Globus pallidus (tissue), 1 donor: ENCODE results near the gene FBXO10.
A peak's percentile ranks its signal among the peaks of the same experiment; 100 is the strongest.

ENCODE experiments used
- DNase-seq: peaks from one replicate; pipeline ENCODE4 v3.0.0-alpha.2; 2015; ENCODE audit warnings: low spot score

The FBXO10 gene

DNA sequence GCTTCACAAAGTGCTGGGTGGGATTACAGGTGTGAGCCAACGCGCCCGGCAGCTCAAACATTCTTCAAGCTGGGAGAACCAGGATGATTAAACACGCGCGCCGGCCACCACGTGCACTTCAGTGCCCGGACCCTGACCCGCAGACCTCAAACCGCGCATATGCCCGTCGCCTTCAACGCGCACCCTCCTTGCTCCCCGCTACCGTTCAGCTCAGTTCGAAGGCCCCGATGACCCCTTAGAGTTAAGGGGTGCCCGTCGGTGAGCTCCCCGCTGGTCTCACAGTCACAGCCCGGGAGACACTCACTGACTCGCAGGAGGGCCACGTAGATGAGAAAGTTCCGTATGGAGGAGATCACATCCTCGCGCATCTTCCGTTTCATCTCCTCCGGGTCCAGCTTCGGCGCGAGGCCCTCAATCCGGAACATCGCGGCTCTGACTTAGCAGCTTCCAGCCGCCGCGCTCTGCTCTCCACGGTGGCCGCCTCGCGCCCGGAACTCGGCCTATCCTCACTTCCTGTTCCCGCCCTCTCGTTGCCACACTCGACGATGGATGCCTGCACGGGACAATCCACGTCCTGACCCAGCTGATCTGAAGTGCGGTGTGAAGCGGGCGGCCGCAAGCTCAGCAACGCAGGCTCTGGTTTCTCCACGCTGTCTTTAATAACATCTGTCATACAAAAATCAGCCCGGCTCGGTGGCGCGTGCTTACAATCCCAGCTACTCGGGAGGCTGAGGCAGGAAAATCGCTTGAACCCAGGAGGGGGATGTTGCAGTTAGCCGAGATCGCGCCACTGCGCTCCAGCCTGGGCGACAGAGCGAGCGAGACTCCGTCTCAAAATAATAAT lies 16.1 kb upstream of the FBXO10 start, which contains the start of gene TOMM5:
Gene TOMM5, minus strand, starts transcription at position 490 of the 844 bp plus-strand sequence. Its CDS starts 65 bp downstream, at position 425.
- DNase-seq: peak; percentile 91

DNA sequence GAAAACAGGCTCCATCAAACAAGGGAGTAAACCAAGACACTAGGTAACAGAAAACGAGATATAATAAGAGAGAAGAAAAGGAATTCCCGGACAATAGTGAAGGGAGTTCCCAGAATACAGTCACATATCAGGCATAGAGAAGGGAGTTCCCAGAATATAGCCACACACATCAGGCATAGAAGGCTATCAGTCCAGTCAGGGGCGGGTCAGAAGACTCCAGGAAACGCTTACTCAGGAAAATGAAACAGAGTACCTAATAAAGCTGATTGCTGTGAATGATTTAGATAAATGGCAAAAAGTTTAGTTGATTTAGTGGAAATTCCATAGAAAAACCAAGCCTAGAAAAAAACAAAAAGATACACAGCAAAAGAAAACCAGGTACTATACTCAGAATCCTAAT lies 11.3 kb upstream of the FBXO10 start:
- no peak for DNase-seq

DNA sequence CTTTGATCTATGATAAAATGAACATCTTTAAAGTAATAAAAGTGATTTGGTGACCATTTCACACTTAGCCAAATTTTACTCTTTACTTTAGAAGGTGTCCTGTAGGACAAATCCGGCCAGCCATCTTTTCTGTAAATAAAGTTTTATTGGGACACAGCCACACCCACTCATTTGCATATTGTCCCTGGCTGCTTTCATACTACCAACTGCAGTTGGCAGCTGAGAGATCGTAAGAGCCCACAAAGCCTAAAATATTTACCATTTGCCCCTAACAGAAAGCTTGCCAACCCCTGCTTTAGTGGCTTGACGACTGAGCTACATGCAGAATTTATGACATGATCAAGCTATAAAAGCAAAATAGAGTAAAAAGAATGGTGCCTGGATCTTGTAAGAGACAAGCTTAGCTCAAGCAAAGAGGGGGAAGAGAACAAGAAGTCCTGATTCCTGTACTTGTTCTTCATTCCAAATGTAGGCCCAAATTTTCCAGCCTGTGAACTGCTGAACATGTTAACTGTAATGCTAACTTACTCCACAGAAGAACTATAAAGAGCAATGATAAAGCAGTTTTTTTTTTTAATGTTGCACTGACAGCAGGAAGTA lies 7.4 kb upstream of the FBXO10 start:
- no peak for DNase-seq

DNA sequence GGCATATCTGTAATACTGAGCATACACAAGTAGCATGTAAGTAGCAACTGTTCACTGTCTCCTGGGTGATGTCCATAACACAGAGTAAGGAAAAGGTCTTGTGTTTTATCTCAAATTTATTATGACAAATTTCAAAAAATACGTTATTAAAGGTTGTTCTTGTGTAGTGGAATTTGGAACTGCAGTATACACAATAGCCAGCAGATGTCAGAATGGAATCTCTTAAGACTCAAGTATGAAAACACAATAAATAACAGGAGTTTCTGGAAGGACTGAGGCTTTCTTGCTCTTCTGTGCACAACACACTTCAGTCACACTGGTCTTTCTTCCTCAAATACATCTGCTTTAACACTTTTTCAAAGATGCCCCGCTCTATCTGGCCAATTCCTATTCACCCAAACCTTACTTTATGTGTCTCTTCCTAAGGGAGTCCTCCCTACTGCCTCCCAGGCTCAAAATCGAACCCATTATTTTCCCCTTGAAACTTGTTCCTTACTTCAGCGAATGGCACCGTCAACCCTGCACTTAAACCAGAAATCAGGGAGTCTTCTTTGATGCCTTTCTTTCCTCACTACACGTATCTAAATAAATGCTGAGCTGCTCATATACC lies 6.5 kb upstream of the FBXO10 start:
- DNase-seq: peak; percentile 61

DNA sequence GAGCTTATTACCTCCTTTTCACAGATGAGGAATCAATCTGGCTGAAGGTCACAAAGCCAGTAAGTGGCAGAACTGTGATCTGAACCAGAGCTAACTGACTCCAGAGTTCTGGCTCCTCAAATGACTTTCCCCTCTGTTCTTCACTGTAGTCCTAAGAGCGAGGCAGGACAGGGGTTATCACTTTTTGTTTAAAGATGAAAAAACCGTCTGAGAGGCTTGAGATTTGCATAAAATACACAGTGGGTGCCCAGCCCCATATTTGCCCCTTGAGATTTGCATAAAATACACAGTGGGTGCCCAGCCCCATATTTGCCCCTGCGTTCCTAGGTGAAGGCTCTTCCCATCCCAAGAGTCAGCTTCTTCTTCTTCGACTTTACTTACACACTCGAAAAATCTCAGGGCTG lies 667 bp downstream of the FBXO10 start:
- peak; percentile 26 for DNase-seq

DNA sequence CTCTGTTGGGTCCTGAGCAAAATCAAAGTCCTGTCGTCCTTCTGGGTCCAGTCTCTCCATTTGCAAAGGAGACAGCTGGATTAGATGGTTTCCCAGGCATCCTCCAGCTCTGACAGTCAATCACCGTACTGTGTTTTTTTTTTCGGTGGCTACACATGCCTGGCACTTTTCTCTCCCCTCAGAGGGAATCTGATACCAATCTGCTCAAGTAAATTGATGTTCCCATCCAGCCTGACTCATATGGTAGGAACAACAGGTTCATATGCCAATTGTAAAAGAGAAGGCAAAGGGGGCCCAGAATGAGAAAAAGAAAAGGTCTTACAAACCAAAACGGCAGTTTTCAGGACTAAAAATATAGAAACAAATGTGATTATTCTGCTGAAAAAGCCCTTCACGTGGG lies 1.2 kb downstream of the FBXO10 start:
- peak; percentile 13 for DNase-seq

DNA sequence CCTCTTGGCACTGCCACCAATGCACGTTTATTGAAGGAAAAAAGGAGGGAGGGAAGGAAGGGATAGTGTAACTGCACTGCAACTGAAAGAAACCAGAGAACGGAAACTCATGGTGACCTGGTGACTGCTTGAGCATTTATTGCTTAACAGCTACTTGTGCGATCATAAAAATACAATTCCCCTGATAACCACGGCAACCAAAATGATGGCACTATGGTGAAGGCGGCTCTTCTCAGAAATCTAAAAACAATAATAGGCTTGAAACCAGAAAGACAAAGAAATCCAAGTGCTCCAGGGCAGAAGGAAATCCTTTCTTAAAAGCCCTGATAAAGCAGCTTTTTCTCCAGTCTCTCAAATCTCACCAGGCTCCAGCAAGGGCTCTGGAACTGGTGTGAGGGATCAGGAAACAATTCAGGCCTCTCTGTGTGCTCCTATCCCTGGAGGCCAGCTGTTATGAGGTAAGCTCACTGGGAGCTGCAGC lies 1.9 kb downstream of the FBXO10 start:
- no peak for DNase-seq

DNA sequence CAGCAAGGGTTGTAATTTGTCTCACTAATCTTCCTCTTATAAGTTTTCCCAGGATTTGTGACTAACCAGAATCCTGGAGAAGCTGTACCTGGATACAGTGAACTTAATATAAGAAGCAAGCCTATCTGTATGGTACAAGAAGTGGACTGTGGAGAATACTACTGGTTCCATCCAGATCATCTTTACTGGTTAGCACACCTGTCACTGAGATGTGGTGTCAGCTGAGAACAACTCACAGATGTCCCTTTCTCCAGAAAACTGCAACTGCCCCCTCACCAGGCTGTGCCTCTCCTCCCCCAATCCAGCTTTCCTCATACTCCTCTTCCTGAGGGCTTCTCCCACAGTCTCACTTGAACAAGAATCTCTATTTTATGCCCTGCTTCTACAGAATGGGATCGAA lies 4.9 kb downstream of the FBXO10 start:
- no peak for DNase-seq

DNA sequence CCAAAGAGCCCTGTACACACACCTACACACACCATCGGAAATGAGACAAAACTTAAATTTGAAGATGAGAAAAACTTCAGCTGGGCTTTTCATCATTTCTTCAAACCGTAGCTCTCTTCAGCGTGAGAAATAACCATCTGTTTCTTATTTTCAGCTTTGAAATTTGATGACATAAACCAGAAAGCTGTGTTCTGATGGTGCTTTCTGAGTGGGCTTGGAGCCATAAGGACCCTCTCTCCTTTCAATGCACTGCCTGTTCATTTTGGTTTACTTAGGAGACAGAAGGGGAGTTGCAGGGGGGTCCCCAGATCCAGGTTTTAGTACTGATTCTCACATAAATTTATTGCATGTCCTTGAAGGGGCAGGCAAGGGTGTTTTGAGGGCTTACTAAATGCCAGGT lies 9.5 kb downstream of the FBXO10 start:
- DNase-seq: no peak

DNA sequence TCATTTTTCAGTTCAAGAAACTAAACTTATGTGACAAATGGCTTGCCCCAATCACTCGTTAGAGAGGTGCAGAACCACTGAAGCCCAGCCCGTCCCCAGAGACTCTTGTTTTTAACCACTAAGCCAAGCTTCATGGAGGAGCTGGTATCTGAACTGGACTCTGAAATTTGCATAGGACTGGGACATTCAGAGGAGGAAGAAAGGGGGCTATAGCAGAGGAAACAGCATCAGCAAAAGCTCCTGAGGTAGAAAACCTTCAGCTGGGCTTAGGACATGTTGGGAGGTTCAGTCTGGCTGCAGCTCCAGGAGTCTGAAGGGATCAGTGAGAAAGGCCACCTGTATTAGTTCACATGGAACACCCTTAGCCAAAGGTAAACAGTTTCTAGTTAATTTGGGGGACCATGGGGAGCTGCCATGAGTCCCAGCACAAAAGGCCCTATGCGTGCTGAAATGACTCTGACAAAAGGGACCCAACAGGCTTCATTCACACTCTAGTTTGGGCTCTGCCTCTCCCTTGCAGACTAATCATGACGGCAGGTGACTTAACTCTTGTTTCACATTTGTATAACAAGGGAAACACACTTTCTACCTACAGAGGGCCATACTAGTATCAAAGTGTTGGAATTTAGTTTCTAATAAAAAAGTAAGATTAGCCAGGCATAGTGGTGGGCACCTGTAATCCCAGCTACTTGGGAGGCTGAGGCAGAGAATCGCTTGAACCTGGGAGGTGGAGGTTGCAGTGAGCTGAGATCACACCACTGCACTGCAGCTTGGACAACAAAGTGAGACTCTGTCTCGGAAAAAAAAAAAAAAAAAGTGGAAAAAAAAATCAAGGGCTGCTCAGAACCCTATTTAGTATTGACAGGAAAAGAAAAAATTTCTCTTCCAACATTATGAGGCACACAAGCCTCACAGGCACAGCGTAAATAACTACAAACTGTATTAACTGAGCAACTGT lies 10.2 kb downstream of the FBXO10 start:
- no peak for DNase-seq

DNA sequence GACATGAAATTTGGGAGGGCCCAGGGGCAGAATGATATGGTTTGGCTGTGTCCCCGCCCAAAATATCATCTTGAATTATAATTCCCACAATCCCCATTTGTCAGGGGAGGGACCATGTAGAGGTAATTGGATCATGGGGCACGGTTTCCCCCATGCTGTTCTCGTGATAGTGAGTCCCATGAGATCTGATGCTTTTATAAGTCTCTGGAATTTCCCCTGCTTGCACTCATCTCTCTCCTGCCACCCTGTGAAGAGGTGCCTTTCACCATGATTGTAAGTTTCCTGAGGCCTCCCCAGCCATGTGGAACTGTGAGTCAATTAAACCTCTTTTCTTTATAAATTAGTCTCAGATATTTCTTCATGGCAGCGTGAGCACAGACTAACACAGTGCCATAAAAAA lies 11.3 kb downstream of the FBXO10 start:
- DNase-seq: no peak

DNA sequence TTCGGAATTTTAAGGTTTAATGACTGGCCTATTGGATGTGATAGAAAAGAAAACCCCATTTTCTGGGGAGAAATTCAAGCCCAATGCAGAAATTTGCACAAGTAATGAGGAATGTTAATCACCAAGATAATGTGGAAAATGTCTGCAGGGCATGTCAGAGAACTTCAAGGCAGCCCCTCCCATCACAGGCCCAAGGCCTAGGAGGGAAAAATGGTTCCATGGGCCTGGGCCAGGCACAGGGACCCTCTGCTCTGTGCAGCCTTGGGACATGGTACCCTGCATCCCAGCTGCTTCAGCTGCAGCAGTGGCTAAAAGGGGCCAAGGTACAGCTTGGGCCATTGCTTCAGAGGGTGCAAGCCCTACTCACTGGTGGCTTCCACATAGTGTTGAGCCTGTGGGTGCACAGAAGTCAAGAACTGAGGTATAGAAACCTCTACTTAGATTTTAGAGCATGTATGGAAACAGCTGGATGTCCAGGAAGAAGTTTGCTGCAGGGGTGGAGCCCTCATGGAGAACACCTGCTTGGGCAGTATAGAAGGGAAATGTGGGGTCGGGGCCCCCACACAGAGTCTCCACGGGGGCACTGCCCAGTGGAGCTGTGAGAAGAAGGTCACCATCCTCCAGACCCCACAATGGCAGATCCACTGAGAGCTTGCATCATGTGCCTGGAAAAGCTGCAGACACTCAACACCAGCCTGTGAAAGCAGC lies 12.2 kb downstream of the FBXO10 start:
- no peak for DNase-seq

DNA sequence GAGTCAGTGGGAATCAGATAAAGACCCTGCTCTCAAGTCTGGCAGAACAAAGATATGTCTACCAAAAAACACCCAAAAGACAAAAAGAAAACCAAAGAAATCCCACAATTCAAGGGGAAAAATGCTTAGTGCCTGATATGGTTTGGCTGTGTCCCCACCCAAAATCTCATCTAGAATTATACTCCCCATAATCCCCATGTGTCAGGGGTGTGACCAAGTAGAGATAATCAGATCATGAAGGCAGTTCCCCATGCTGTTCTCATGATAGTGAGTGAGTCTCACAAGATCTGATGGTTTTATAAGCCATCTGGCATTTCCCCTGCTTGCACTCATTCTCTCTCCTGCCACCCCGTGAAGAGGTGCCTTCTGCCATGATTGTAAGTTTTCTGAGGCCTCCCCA lies 13.4 kb downstream of the FBXO10 start:
- DNase-seq: no peak

DNA sequence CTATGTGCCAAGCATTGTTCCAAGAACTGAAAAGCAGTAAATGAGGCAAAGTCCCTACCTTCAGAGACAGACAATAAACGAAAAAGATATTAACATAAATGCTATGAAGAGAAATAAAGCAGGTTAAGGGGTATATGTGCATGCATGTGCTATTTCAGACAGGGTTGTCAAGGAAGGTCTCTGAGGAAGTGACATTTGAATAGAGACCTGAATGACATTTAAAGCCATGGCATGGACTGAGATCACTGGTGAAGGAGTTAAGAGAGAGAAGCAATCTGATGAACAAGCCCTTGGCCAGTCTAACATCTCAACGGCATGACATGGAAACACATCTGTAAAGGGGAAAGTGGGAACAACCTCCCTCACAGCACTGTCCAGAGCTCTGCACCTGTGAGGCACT lies 14.5 kb downstream of the FBXO10 start:
- DNase-seq: no peak

DNA sequence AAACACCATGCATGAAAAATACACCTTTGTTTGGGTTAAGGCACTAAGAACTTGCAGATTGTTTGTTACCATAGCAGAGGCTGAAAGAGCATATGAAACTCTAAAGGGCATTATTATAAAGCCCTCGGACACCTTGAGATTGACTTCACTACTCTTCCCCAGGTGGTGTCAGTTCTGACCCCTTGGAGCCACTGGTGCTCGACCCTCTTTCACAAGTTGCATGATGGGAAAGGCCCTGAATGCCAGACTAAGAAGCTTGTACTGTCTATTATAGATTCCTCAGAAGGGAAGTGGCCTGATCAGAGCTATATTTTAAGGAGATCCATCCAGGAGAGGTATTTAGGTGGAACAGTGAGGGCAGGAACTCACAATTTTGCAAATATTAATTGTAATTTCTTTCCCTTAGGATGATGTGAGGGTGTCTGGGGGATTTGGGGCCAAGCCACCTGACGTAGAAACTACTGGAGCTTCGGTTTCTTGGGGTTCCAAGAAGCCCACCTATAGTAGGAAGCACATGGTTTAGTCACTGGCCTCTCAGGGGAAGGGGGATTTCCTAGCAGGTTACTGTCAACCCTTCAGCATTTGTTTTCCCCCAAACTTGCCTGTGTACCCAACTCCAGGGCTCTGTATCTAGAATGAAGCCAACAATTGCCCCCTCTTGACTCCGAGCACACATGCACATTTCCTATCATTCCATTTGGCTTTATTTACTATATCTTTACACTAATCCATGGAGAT lies 16.2 kb downstream of the FBXO10 start:
- DNase-seq: no peak

DNA sequence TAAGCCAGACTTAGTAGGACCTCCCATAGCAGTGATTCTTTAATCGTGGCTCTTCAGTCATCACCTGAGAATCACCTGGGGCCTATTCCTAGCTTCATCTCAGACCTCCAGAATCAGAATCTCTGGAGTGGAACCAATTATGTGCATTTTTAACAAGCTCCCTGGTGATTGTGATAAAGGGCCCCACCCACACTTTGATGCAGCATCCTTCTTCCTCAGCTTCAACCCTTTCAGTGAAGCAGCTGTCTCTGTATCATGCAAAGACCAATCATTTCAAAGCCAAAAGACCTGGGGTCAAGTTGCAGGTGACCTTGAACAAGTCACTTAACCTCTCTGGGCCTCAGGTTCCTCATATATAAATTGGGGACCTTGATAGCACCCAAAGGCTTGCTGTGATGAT lies 17.1 kb downstream of the FBXO10 start:
- DNase-seq: no peak

DNA sequence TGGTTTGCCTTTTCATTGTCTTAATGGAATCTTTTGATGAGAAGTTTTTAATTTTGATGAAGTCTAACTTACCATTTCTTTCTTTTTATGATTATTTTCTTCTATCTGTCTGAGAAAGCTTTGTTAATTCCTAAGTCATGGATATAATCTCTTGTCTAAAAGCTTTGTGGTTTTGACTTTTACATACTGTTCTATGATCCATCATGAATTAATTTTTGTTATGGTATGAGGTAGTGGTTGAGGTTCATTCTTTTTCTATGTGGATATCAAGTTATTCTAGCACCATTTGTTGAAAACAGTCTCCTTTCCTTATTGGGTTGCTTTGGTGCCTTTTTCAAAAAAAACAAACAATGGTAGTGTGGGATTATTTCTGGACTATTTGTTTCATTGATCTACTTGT lies 20.4 kb downstream of the FBXO10 start:
- DNase-seq: no peak

DNA sequence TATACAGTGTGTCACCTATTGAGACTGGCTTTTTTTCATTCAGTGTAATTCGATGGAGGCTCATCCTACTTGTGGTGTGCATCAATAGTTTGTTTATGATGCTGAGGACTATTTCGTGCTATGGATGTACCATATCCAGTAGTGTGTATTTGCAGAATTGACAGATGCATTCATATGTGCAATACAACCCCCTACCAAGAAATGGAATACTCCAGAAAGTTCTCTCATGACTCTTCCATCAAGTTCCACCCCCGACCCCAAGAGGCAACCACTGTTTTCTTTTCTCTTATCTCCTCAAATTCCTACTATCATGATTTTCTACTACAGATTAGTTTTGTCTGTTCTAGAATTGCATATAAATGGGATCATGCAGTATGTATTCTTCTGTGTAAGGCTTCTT lies 21.9 kb downstream of the FBXO10 start:
- no peak for DNase-seq

DNA sequence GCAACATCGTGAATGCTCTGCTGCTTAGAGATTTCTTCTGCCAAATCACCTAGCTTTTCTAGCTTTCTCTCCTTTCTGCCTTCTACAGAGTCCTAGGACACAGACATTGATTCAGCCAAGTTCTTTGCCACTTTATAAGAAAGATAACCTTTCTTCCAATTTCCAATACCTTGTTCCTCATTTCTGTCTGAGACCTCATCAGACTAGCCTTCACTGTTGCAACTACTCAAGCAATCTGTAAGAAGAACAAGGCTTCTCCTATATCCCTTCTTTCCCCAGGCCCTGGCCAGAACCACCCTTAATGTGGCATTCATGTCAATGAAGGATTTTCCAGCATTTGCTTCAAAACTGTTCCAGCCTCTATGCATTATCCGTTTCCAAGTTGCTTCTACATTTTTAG lies 24.3 kb downstream of the FBXO10 start:
- no peak for DNase-seq

DNA sequence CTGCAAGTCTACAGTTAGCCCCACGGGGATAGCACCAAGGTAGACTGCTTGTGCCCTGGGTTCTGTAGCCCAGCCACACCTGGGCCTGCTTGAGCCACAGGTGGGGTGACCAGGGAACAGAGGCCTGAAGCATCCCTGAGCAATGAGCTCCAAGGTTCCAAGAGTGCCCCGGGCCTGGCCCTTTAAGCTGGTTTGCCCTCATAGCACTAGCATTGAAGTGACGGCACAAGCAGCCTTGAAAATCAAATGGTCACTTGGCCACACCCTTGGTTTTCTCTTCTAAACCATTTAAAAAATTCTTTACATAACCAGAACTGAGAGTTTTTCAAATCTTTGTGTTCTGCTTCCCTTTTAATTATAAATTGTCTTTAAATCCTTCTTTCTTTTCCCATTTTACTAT lies 24.7 kb downstream of the FBXO10 start:
- DNase-seq: no peak

DNA sequence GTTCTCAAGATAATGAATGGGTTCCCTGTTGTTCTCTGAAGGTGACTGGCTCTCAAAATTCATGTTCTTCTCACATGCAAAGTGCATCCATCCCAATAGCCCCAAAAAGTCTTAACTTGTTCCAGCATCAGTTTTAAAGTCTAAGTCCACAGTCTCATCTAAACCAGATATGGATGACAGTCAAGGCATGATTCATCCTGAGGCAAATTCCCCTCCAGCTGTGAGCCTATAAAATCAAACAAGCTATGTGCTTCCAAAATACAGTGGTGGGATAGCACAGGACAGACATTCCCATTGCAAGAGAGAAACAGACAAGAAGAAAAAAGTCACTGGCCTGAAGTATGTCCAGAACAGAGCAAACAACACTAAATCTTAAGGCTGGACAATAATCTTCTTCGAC lies 25.4 kb downstream of the FBXO10 start:
- DNase-seq: no peak
